Embryonic facial prominence (tissue), 1 donor: ENCODE data around the gene ZMYM5.
"Not testable (repeated sequence)": the region's sequence is repeated elsewhere in the genome, so short reads cannot be mapped to it uniquely, and the experiment has no call there.

Experiments used
- DNase-seq: peaks from one replicate; pipeline ENCODE4 v3.0.0-alpha.2; 2016; ENCODE audit errors: extremely low spot score

The ZMYM5 gene

GRCh38 chr13:19863323-19864023 lies at the start of gene ZMYM5:
Gene ZMYM5, minus strand, starts transcription at chr13:19863649. Its CDS starts 11,469 bp downstream, at chr13:19852180.
- DNase-seq = peak; percentile 98

GRCh38 chr13:19910336-19911072 lies 47.1 kb upstream of the ZMYM5 start:
- no peak for DNase-seq

- no peak for DNase-seq
Observed at GRCh38 chr13:19908350-19908986, 45.0 kb upstream of the ZMYM5 start.

GRCh38 chr13:19905487-19906195 lies 42.2 kb upstream of the ZMYM5 start:
- not testable (repeated sequence) for DNase-seq

- DNase-seq = no peak
Observed at GRCh38 chr13:19890030-19890429, 26.6 kb upstream of the ZMYM5 start.

- DNase-seq = no peak
Observed at GRCh38 chr13:19888799-19889198, 25.4 kb upstream of the ZMYM5 start.

- DNase-seq = no peak
Observed at GRCh38 chr13:19882231-19882630, 18.8 kb upstream of the ZMYM5 start.

GRCh38 chr13:19881641-19882040 lies 18.2 kb upstream of the ZMYM5 start:
- DNase-seq = no peak

- peak; percentile 64 for DNase-seq
Observed at GRCh38 chr13:19864746-19865309, 1.4 kb upstream of the ZMYM5 start.

GRCh38 chr13:19864024-19864745 lies 736 bp upstream of the ZMYM5 start:
- DNase-seq = peak; percentile 48

GRCh38 chr13:19862481-19863313 lies 752 bp downstream of the ZMYM5 start:
- DNase-seq = no peak

- no peak for DNase-seq
Observed at GRCh38 chr13:19861762-19862161, 1.7 kb downstream of the ZMYM5 start.

- DNase-seq = no peak
Observed at GRCh38 chr13:19860884-19861655, 2.4 kb downstream of the ZMYM5 start.

- DNase-seq = not testable (repeated sequence)
Observed at GRCh38 chr13:19857637-19858036, 5.8 kb downstream of the ZMYM5 start.

- no peak for DNase-seq
Observed at GRCh38 chr13:19852766-19853165, 10.7 kb downstream of the ZMYM5 start.

- DNase-seq = no peak
Observed at GRCh38 chr13:19845758-19846157, 17.7 kb downstream of the ZMYM5 start.

GRCh38 chr13:19838865-19839275 lies 24.6 kb downstream of the ZMYM5 start:
- DNase-seq = no peak

GRCh38 chr13:19836472-19836871 lies 27.0 kb downstream of the ZMYM5 start:
- no peak for DNase-seq

GRCh38 chr13:19834704-19835103 lies 28.7 kb downstream of the ZMYM5 start:
- no peak for DNase-seq
